Suprapubic skin (tissue), 3 donors: Measurements from ENCODE around the gene MARCHF6.

ENCODE experiments used
- CTCF ChIP-seq, 2 donors: fragments of 200-600 bp in 1 of 2; fragments of 450-650 bp in 1 of 2; sonication (generic) in 1 of 2; IDR thresholded peaks; one replicate each; pipeline ENCODE4 v1.5.1; 2016 to 2019; ENCODE audit warnings: antibody characterized with exemption in 2 of 2, mild to moderate bottlenecking in 1 of 2, moderate library complexity in 1 of 2
- EP300 ChIP-seq: sonication (generic); formaldehyde crosslinking; IDR thresholded peaks from one replicate; pipeline ENCODE4 v1.6.1; 2017; ENCODE audit warnings: antibody characterized with exemption

- TF ChIP-seq CTCF (IDR thresholded peaks at IDR 0.05) (no peak), EP300 (no peak)
Measured at GRCh38 chr5:10333154-10334006, 20.1 kb upstream of the MARCHF6 start.
